Large intestine (tissue), 3 donors: ENCODE measurements around the gene RNF213. TPM values are rescaled to one million over a fixed set of nuclear protein-coding genes. Genes with fewer than 3 reads are reported as not detected.

ENCODE experiments used
- DNase-seq, 2 donors: peaks; one replicate each; pipeline versions ENCODE4 v3.0.0 to v3.0.0-alpha.2; 2013
- H3K27ac ChIP-seq: one replicate; pipeline ENCODE4 v1.5.1; 2013; ENCODE audit warnings: low read length
- H3K27me3 ChIP-seq: 2 replicates; pipeline ENCODE4 v1.6.1; 2013; ENCODE audit warnings: low read length; ENCODE audit not compliant: control insufficient read depth, insufficient read depth
- H3K36me3 ChIP-seq: 2 replicates; pipeline ENCODE4 v1.6.1; 2013; ENCODE audit warnings: low read length; ENCODE audit not compliant: control insufficient read depth, insufficient read depth
- H3K4me1 ChIP-seq: one replicate; pipeline ENCODE4 v1.6.1; 2013; ENCODE audit warnings: low read length; ENCODE audit not compliant: control insufficient read depth, insufficient read depth
- H3K4me3 ChIP-seq: one replicate; pipeline ENCODE4 v1.5.1; 2013; ENCODE audit warnings: low read length
- H3K9me3 ChIP-seq: one replicate; pipeline ENCODE4 v1.6.1; 2013; ENCODE audit warnings: mild to moderate bottlenecking, low read depth, low read length, moderate library complexity; ENCODE audit not compliant: control insufficient read depth
- WGBS: methylation state at CpG from one replicate; pipeline ENCODE4 v1.1.5; 2013; ENCODE audit warnings: low lambda C conversion rate; ENCODE audit not compliant: insufficient coverage; 5-methylcytosine and 5-hydroxymethylcytosine counted together
- polyA plus RNA-seq: library from polyadenylated mRNA; unstranded; fragments of 120-200 nt; gene quantifications from one replicate; pipeline ENCODE4 v1.2.1, GENCODE V29; 2013

Gene RNF213
- polyA plus RNA-seq, 1 donor: 103 TPM

DNA sequence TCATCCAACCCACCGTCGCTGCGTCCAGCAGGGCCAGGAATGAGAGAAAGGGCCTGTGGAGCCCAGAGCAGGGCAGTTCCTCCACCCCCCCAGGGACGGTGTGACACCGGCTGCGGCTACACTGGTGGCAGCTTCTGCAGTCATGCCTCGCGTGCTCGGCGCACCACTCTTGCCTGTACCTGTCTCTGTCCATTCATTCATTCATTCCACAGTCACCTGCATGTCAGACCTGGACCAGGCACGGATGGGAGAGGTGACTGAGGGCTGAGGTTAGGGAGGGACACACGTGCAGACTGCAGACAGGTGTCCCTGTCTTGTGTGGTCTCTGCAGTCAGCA, 181.6 kb downstream of the RNF213 start:
- Histone ChIP-seq H3K9me3 (no peaks in the 10 kb centered on the region), H3K4me1 (no peaks in the 10 kb centered on the region), H3K4me3 (no peak overlapping the region), H3K36me3 (no peaks in the 10 kb centered on the region), H3K27ac (no peak overlapping the region), H3K27me3 (no peaks in the 10 kb centered on the region)
- no CpG with 5 or more reads among the region's 12 CpGs for WGBS
- DNase-seq: no peak

GRCh38 chr17:80442764-80443163, 182.1 kb downstream of the RNF213 start:
- Histone ChIP-seq H3K27ac (no peak overlapping the region), H3K4me1 (no peaks in the 10 kb centered on the region), H3K27me3 (no peaks in the 10 kb centered on the region), H3K9me3 (no peaks in the 10 kb centered on the region), H3K4me3 (no peak overlapping the region), H3K36me3 (no peaks in the 10 kb centered on the region)
- 83% methylated on average over 2 of the region's 4 CpGs for WGBS
- DNase-seq: no peak

GRCh38 chr17:80443498-80443897, 182.8 kb downstream of the RNF213 start:
- H3K36me3 ChIP-seq: no peaks in the 10 kb centered on the region

GRCh38 chr17:80443916-80444643, 183.4 kb downstream of the RNF213 start:
- whole genome bisulfite sequencing: no CpG with 5 or more reads among the region's 31 CpGs
- Histone ChIP-seq H3K27ac (no peak overlapping the region), H3K9me3 (no peaks in the 10 kb centered on the region), H3K36me3 (no peaks in the 10 kb centered on the region), H3K4me1 (no peaks in the 10 kb centered on the region), H3K27me3 (no peaks in the 10 kb centered on the region), H3K4me3 (no peak overlapping the region)
- no peak for DNase-seq

More at GRCh38 chr17:80443498-80443897, 182.8 kb downstream of the RNF213 start:
- DNase-seq: no peak
- Histone ChIP-seq H3K27ac (no peak overlapping the region), H3K9me3 (no peaks in the 10 kb centered on the region), H3K27me3 (no peaks in the 10 kb centered on the region), H3K4me3 (no peak overlapping the region), H3K4me1 (no peaks in the 10 kb centered on the region)
- no CpG with 5 or more reads among the region's 12 CpGs for WGBS

- no peaks in the 10 kb centered on the region for H3K36me3 ChIP-seq
- H3K9me3 ChIP-seq: no peaks in the 10 kb centered on the region
- no peaks in the 10 kb centered on the region for H3K27me3 ChIP-seq
- no peak overlapping the region for H3K4me3 ChIP-seq
- WGBS: no CpG with 5 or more reads among the region's 6 CpGs
- no peak overlapping the region for H3K27ac ChIP-seq
- no peak for DNase-seq
- H3K4me1 ChIP-seq: no peaks in the 10 kb centered on the region
Observed at GRCh38 chr17:80444644-80444979, 184.0 kb downstream of the RNF213 start.

- Histone ChIP-seq H3K27me3 (no peaks in the 10 kb centered on the region), H3K4me1 (no peaks in the 10 kb centered on the region), H3K36me3 (no peaks in the 10 kb centered on the region), H3K4me3 (no peak overlapping the region), H3K27ac (no peak overlapping the region), H3K9me3 (no peaks in the 10 kb centered on the region)
- no peak for DNase-seq
- no CpG with 5 or more reads among the region's 26 CpGs for WGBS
Observed at GRCh38 chr17:80445007-80445725, 184.5 kb downstream of the RNF213 start.

DNA sequence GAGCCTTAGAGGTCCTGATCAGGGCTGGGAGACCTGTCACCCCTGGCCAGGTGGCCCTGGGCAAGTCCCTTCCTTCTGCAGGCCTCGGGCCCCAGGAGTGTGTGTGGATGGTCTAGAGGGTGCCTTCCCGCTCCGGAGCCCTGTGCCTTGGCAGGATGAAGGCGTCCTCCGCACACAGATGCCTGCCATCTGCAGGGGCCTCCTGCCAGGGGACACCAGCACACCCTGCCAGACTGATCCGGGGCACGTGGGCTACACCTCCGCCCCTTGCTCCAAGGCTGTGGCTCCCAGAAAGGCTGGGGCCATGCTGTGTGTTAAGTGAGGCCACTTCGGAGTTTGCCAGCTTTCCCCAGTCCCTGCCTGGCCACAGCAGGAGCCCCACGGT, 185.1 kb downstream of the RNF213 start:
- Histone ChIP-seq H3K27ac (no peak overlapping the region), H3K27me3 (no peaks in the 10 kb centered on the region), H3K9me3 (no peaks in the 10 kb centered on the region), H3K4me1 (no peaks in the 10 kb centered on the region), H3K4me3 (no peak overlapping the region), H3K36me3 (no peaks in the 10 kb centered on the region)
- no peak for DNase-seq
- WGBS: no CpG with 5 or more reads among the region's 10 CpGs

GRCh38 chr17:80446645-80447405, 186.2 kb downstream of the RNF213 start:
- no peaks in the 10 kb centered on the region for H3K27me3 ChIP-seq
- WGBS: 50% methylated on average over 1 of the region's 12 CpGs
- no peak overlapping the region for H3K4me3 ChIP-seq

GRCh38 chr17:80447790-80448189, 187.1 kb downstream of the RNF213 start:
- no peaks in the 10 kb centered on the region for H3K9me3 ChIP-seq
- no peak overlapping the region for H3K27ac ChIP-seq
- H3K36me3 ChIP-seq: no peaks in the 10 kb centered on the region
- WGBS: no CpG with 5 or more reads among the region's 4 CpGs
- no peaks in the 10 kb centered on the region for H3K4me1 ChIP-seq
- no peak for DNase-seq
- H3K4me3 ChIP-seq: no peak overlapping the region
- H3K27me3 ChIP-seq: no peaks in the 10 kb centered on the region

More at GRCh38 chr17:80446645-80447405, 186.2 kb downstream of the RNF213 start:
- no peak overlapping the region for H3K27ac ChIP-seq
- no peaks in the 10 kb centered on the region for H3K9me3 ChIP-seq
- H3K36me3 ChIP-seq: no peaks in the 10 kb centered on the region
- H3K4me1 ChIP-seq: no peaks in the 10 kb centered on the region
- no peak for DNase-seq
